ENCODE measurements around the gene EGR1.

DNA sequence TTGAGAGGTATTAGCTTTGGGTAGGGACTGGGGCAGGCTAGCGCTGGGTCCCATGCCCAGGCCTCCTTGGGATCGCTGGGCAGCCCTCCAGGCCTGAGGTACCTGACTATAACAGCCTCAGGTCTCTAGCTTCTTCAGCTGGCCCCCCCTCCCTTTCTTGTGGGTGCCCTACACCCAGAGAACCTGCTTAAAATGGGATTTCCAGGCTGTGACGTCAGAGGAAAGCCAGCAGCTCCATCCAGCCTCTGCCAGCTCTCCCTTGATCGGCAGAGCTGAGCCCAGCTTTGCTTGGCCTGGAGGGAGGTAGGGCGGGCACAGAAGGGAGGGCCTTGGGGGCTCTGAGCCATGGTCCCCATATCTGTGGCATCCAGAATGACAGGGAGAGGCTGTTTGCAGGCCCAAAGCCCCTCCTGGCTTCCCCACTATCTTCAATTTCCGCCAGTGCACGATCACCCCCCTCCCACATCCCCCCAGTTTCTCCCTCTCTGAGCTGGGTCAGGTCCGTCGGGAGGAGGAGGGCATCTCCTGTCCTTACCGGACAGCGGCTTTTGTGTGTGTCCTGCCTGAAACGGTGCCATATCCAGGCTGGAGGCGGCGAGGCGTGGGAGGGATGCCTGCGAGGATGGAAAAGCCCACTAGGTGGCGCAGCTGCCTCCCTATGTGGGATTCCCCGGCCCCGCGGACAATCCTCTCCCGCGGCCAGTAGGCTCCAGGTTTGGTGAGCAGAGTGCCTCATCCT is 15.6 kb upstream of the EGR1 start:
- TF ChIP-seq POLR2AphosphoS5 (IDR thresholded peaks at IDR 0.05; ENCODE audit: insufficient read depth in 1 of 2, low read depth in 1 of 2) = peak; percentile 31 to 59
- TF ChIP-seq, protein P1, sequence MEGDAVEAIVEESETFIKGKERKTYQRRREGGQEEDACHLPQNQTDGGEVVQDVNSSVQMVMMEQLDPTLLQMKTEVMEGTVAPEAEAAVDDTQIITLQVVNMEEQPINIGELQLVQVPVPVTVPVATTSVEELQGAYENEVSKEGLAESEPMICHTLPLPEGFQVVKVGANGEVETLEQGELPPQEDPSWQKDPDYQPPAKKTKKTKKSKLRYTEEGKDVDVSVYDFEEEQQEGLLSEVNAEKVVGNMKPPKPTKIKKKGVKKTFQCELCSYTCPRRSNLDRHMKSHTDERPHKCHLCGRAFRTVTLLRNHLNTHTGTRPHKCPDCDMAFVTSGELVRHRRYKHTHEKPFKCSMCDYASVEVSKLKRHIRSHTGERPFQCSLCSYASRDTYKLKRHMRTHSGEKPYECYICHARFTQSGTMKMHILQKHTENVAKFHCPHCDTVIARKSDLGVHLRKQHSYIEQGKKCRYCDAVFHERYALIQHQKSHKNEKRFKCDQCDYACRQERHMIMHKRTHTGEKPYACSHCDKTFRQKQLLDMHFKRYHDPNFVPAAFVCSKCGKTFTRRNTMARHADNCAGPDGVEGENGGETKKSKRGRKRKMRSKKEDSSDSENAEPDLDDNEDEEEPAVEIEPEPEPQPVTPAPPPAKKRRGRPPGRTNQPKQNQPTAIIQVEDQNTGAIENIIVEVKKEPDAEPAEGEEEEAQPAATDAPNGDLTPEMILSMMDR (IDR thresholded peaks at IDR 0.05) = peak; percentile 85 to 96 (median 86)
